Right lobe of liver (tissue), 6 donors: ENCODE measurements around the gene CASZ1. TPM values are rescaled to one million over a fixed set of nuclear protein-coding genes. Genes with fewer than 3 reads are reported as not detected.

Experiments used
- ATAC-seq, 4 donors: fragments of 200-7000 bp; cut with Tn5 transposase; one replicate each; pipeline ENCODE4 v1.9.1; 2020; ENCODE audit warnings: mild to moderate bottlenecking in 4 of 4, moderate library complexity in 4 of 4
- DNase-seq, 3 donors: peaks; one replicate each; pipeline ENCODE4 v3.0.0-alpha.2; 2020
- H3K27ac ChIP-seq, 3 donors: fragments of 200-600 bp; one replicate each; pipeline ENCODE4 v1.8.0; 2022
- H3K27me3 ChIP-seq, 2 donors: fragments of 200-600 bp; one replicate each; pipeline ENCODE4 v1.8.0; 2022
- H3K36me3 ChIP-seq, 4 donors: fragments of 200-600 bp; sonication (generic) in 1 of 4; one replicate each; pipeline versions ENCODE4 v1.5.1 to v1.8.0; 2017 to 2022; ENCODE audit warnings: control low read depth in 1 of 4
- H3K4me1 ChIP-seq, 4 donors: fragments of 200-600 bp; sonication (generic) in 1 of 4; one replicate each; pipeline versions ENCODE4 v1.5.1 to v1.8.0; 2017 to 2022; ENCODE audit warnings: control low read depth in 1 of 4
- H3K4me3 ChIP-seq, 3 donors: fragments of 200-600 bp; one replicate each; pipeline ENCODE4 v1.8.0; 2022
- H3K9me3 ChIP-seq, 4 donors: fragments of 200-600 bp; sonication (generic) in 1 of 4; one replicate each; pipeline versions ENCODE4 v1.5.1 to v1.8.0; 2017 to 2022; ENCODE audit warnings: control low read depth in 1 of 4
- POLR2A ChIP-seq: fragments of 450-650 bp; IDR thresholded peaks from one replicate; pipeline ENCODE4 v1.6.1; 2017; ENCODE audit warnings: antibody characterized with exemption, mild to moderate bottlenecking
- WGBS: methylation state at CpG from one replicate; pipeline ENCODE4 v1.1.6; 2018; ENCODE audit warnings: low coverage, low lambda C conversion rate; ENCODE audit not compliant: insufficient coverage; ENCODE audit errors: missing lambda C conversion rate; 5-methylcytosine and 5-hydroxymethylcytosine counted together
- intact Hi-C, 2 donors: fragments of 100-400 bp; cut with DNase I; formaldehyde crosslinking; loops; one replicate each; pipeline versions ENCODE4 v1.11.2 to v1.14.1; 2022
- total RNA-seq, 6 experiments: library from RNA; depleted of rRNA in 2 of 6; stranded (reverse); fragments of >200 nt in 2 of 6; fragmentation: NEBNext Ultra II Directional in 3 of 6; extraction: Animal tissue kit (Norgen Biotek cat#: 25700) in 3 of 6; gene quantifications; one replicate each; pipeline versions ENCODE4 v1.1.0 to v1.2.4, GENCODE V29; 2016 to 2023
- TF ChIP-seq, protein P1 (sequence below), 4 donors: fragments of 200-600 bp in 3 of 4; fragments of 450-650 bp in 1 of 4; IDR thresholded peaks; one replicate each; pipeline versions ENCODE4 v1.5.1 to v1.8.0; 2016 to 2022; ENCODE audit warnings: antibody characterized with exemption in 4 of 4, mild to moderate bottlenecking in 2 of 4
- donor health status: DM: no; HTN: yes; CAD: no.
- donor health status: DM: no; HTN: no; CAD: no.
- donor health status: DM: no; HTN: no; CAD: no.
- donor health status: DM: no; HTN: yes; CAD: no.
- donor health status: DM: no; HTN: yes; CAD: no.

Gene CASZ1
- total RNA-seq, 6 experiments from 2014 or later: 3.1 to 10.1 (median 5.3) TPM

DNA sequence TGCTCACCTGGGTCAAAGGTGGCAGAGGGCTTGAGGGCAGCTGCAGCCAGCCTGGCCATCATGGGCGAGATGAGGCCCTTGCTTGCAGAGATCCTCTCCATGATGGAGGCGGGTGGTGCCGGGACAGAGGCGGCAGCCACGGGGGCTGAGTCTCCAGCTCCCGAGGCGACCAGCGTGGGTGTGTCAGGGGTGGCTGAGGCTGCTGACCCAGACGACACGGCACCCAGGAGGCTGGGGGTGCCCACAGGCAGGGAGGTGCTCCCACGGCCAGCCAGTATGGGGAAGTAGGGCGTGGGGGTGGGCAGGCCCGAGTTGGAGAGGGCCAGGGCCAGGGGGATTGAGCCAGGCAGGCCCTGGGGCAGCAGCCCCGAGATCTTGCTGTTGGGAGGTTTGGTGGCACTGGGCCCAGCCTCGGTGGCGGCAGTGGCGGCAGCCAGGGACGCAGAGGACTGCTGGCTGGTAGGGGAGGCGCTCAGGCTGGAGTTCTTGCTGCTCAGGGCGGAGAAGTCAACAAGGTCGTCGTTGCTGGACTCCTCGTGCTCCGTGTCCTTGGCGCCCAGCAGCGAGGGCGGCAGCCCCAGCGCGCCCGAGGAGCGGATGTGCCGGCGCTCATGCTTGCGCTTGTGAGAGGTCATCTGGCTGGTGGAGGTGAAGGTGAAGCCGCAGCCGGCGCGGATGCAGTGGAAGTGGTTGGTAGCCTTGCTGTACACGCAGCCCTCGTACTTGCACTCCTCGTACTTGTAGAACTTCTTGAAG, 142.9 kb downstream of the CASZ1 start:
- H3K27ac ChIP-seq: no peak overlapping the region
- H3K4me1 ChIP-seq: no peaks in the 10 kb centered on the region
- no peaks in the 10 kb centered on the region for H3K27me3 ChIP-seq
- intact Hi-C loops: no loop called here
- WGBS: 94% methylated on average over 6 of the region's 41 CpGs
- TF ChIP-seq, protein P1, sequence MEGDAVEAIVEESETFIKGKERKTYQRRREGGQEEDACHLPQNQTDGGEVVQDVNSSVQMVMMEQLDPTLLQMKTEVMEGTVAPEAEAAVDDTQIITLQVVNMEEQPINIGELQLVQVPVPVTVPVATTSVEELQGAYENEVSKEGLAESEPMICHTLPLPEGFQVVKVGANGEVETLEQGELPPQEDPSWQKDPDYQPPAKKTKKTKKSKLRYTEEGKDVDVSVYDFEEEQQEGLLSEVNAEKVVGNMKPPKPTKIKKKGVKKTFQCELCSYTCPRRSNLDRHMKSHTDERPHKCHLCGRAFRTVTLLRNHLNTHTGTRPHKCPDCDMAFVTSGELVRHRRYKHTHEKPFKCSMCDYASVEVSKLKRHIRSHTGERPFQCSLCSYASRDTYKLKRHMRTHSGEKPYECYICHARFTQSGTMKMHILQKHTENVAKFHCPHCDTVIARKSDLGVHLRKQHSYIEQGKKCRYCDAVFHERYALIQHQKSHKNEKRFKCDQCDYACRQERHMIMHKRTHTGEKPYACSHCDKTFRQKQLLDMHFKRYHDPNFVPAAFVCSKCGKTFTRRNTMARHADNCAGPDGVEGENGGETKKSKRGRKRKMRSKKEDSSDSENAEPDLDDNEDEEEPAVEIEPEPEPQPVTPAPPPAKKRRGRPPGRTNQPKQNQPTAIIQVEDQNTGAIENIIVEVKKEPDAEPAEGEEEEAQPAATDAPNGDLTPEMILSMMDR (IDR thresholded peaks at IDR 0.05): no peak
- no peak for TF ChIP-seq POLR2A
- H3K36me3 ChIP-seq: no peaks in the 10 kb centered on the region
- DNase-seq: no peak
- no peak for ATAC-seq
- no peak overlapping the region for H3K4me3 ChIP-seq
- no peaks in the 10 kb centered on the region for H3K9me3 ChIP-seq

DNA sequence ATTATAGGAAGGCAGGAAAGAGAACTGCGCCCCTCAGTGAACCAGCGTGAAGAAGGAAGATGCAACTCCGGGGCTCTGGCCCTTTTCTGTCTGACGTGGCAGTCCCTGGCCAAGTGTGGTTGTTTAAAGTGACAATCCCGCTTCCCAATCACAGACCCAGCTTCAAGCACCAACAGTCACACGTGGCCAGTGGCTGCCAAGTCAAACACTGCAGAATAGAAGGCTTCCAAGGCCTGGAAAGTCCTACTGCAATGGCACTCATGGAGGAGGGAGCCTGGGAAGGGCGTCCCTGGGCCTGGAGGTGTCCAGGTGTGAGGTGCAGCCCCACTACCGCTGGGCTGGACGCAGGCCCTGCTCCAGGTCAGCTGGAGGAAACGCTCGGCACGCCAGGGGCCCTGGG, 143.8 kb downstream of the CASZ1 start:
- Histone ChIP-seq H3K27me3 (no peaks in the 10 kb centered on the region), H3K27ac (no peak overlapping the region), H3K4me3 (no peak overlapping the region), H3K4me1 (no peaks in the 10 kb centered on the region), H3K9me3 (no peaks in the 10 kb centered on the region), H3K36me3 (no peaks in the 10 kb centered on the region)
- intact Hi-C loops: no loop called here
- DNase-seq (no peak), ATAC-seq (peak; percentile 6 to 60 (median 38))
- no peak for TF ChIP-seq POLR2A
- TF ChIP-seq, protein P1 (IDR thresholded peaks at IDR 0.05): no peak
- 82% methylated on average over 4 of the region's 12 CpGs for WGBS

DNA sequence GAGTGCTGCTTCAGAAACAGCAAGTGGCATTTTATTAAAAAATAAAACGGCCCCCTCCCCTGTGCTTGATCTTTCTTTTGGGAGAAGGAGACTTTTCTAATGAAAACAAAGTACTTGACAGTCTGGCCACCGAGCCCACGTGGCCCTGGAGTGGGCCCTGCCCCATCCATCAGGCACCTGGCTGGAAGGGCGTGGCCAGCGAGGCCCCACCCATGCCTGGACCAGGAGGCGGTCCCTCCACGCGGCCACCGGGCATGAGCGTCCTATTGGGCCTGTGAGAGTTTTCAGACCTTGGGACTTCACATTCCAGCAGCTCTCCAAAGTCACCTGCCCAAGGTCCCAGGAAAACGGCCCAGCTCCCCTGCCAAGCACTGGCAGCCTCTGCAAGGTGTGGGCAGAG, 144.7 kb downstream of the CASZ1 start:
- H3K27ac ChIP-seq: no peak overlapping the region
- H3K27me3 ChIP-seq: no peaks in the 10 kb centered on the region
- intact Hi-C loops: no loop called here
- no peaks in the 10 kb centered on the region for H3K4me1 ChIP-seq
- no peaks in the 10 kb centered on the region for H3K36me3 ChIP-seq
- no peak overlapping the region for H3K4me3 ChIP-seq
- TF ChIP-seq, protein P1 (IDR thresholded peaks at IDR 0.05): no peak
- ATAC-seq: no peak
- DNase-seq: no peak
- WGBS: 45% methylated on average over 3 of the region's 11 CpGs
- no peaks in the 10 kb centered on the region for H3K9me3 ChIP-seq

DNA sequence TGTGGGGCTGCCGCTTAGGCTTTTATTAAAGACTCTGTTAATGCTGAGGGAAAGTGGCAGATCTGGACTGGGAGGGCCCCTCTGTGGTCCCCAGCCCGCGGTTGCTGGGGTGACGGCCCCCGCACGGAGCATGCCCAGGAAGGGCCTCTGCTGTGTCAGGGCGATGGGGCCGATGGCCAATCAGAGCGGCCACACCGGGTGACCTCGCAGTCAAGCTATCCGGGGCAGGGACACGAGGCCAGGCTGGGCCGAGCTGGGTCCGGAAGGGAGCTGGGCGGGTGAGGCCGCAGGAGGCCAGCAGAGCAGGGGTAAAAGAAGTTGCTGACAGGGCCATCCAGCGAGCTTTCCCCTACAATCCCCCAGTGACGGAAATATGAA, 145.1 kb downstream of the CASZ1 start:
- peak; percentile 16 to 41 (median 30) for ATAC-seq
- H3K9me3 ChIP-seq: no peaks in the 10 kb centered on the region
- intact Hi-C loops: no loop called here
- H3K27me3 ChIP-seq: no peaks in the 10 kb centered on the region
- DNase-seq: no peak
- WGBS: 73% methylated on average over 6 of the region's 19 CpGs
- H3K36me3 ChIP-seq: no peaks in the 10 kb centered on the region
- H3K4me3 ChIP-seq: no peak overlapping the region
- H3K27ac ChIP-seq: no peak overlapping the region
- no peaks in the 10 kb centered on the region for H3K4me1 ChIP-seq
- TF ChIP-seq, protein P1 (IDR thresholded peaks at IDR 0.05): no peak
- TF ChIP-seq POLR2A: no peak
